HG03432 (cell line): Measurements from ENCODE around the gene ATG9B.

Experiments
- ATAC-seq: cut with Tn5 transposase; IDR thresholded peaks from one replicate; pipeline ENCODE4 v1.9.1; 2021; ENCODE audit warnings: mild to moderate bottlenecking, moderate library complexity; ENCODE audit not compliant: unreplicated experiment

ATG9B gene

GRCh38 chr7:151006590-151007300 lies 17.5 kb downstream of the ATG9B start:
- no peak for ATAC-seq

- ATAC-seq, result no peak
These were observed 18.7 kb downstream of the ATG9B start for GRCh38 chr7:151005566-151005965.

- ATAC-seq, result no peak
These were observed 20.7 kb downstream of the ATG9B start for GRCh38 chr7:151003572-151003971.

- no peak for ATAC-seq
These were observed 22.7 kb downstream of the ATG9B start for GRCh38 chr7:151001546-151001945.

- no peak for ATAC-seq
These were observed 23.3 kb downstream of the ATG9B start for GRCh38 chr7:151000897-151001495.

- no peak for ATAC-seq
These were observed 24.6 kb downstream of the ATG9B start for GRCh38 chr7:150999497-151000230.

GRCh38 chr7:150999001-150999400 lies 25.3 kb downstream of the ATG9B start:
- no peak for ATAC-seq

GRCh38 chr7:150998341-150998740 lies 26.0 kb downstream of the ATG9B start:
- ATAC-seq, result no peak

GRCh38 chr7:150997817-150998216 lies 26.5 kb downstream of the ATG9B start:
- ATAC-seq, result no peak

GRCh38 chr7:150997075-150997511 lies 27.2 kb downstream of the ATG9B start:
- no peak for ATAC-seq

GRCh38 chr7:150996376-150997074 lies 27.8 kb downstream of the ATG9B start:
- ATAC-seq, result no peak

- ATAC-seq, result no peak
These were observed 29.3 kb downstream of the ATG9B start for GRCh38 chr7:150994838-150995510.

GRCh38 chr7:150994141-150994837 lies 30.0 kb downstream of the ATG9B start:
- no peak for ATAC-seq

GRCh38 chr7:150993511-150993910 lies 30.8 kb downstream of the ATG9B start:
- ATAC-seq, result no peak

- no peak for ATAC-seq
These were observed 31.4 kb downstream of the ATG9B start for GRCh38 chr7:150992833-150993302.

- no peak for ATAC-seq
These were observed 32.1 kb downstream of the ATG9B start for GRCh38 chr7:150992051-150992640.

- no peak for ATAC-seq
These were observed 33.7 kb downstream of the ATG9B start, which contains the start of gene NOS3 for GRCh38 chr7:150990416-150991186. TSS of gene NOS3 (plus strand) at chr7:150991017. CDS start at chr7:150993804, 2,787 bp downstream.

GRCh38 chr7:150989456-150989855 lies 34.8 kb downstream of the ATG9B start:
- no peak for ATAC-seq
